Motor neuron (in vitro differentiated cells): ENCODE results near the gene MEAK7. TPM values are rescaled to one million over a fixed set of nuclear protein-coding genes. Genes with fewer than 3 reads are reported as not detected.
"Not testable (repeated sequence)": the region's sequence is repeated elsewhere in the genome, so short reads cannot be mapped to it uniquely, and the experiment has no call there.

Experiments used
- ATAC-seq, 8 experiments: fragments of 200-7000 bp; cut with Tn5 transposase; replicated peaks in 6 of 8; 2 replicates each; pipeline ENCODE4 v1.8.0; 2021; ENCODE audit warnings: mild to moderate bottlenecking in 8 of 8, moderate library complexity in 8 of 8
- H3K27ac ChIP-seq, 2 donors: fragments of 250-450 bp; sonication (Bioruptor Pico); 2 replicates each; pipeline ENCODE4 v1.9.0; 2021; ENCODE audit warnings: antibody characterized with exemption in 2 of 2, mild to moderate bottlenecking in 2 of 2, moderate library complexity in 1 of 2
- H3K4me1 ChIP-seq, 2 donors: fragments of 250-450 bp; sonication (Bioruptor Pico); replicated peaks in 1 of 2; 2 replicates each; pipeline ENCODE4 v1.6.1; 2021; ENCODE audit warnings: antibody characterized with exemption in 2 of 2, mild to moderate bottlenecking in 2 of 2, moderate library complexity in 1 of 2
- H3K4me3 ChIP-seq, 5 donors: fragments of 250-450 bp; sonication (Bioruptor Pico); 2 replicates each; pipeline ENCODE4 v1.9.0; 2021; ENCODE audit warnings: antibody characterized with exemption in 5 of 5, mild to moderate bottlenecking in 5 of 5, moderate library complexity in 4 of 5
- WGBS, 10 experiments: fragments of 450-650 bp; shearing (Covaris generic); methylation state at CpG; one replicate each; pipeline ENCODE4 v1.0.0; 2022; 5-methylcytosine and 5-hydroxymethylcytosine counted together
- in situ Hi-C, 9 experiments: fragments of 400-800 bp; cut with MboI; loops; one replicate each; pipeline ENCODE4 v1.15.0; 2021; ENCODE audit warnings: low sequenced_read_pairs in 9 of 9, low pct_unique_long_range_greater_than_20kb in 2 of 9; ENCODE audit not compliant: unreplicated experiment in 9 of 9
- total RNA-seq, 8 experiments: library from RNA; unstranded; fragments of 300-600 nt; gene quantifications; 2 replicates each; pipeline versions ENCODE4 v1.2.3 to v1.2.4, GENCODE V29; 2022

Gene MEAK7
- total RNA-seq, 8 experiments from 2014 or later = 6.5 to 18.9 (median 16.1) TPM

DNA sequence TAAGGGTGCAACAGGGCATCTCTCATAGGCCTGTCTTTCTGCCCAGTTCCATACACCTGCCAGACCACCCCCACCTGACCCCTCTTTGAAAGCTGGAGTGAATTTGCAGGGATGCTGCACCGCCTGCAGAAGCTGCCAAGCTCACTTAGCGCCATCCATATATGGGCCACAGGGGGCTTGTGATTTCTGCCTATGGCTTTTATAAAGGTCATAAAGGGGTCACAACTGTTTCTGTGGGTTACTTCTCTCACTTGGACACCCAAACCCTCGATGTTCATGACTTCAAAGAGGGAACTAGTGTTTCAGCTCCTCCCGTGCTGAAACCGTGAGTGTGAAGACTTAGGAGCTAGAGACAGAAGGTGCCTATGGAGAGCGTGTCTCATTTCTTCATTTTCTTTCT lies 23.9 kb upstream of the MEAK7 start:
- Histone ChIP-seq H3K27ac (no peak overlapping the region), H3K4me3 (no peak overlapping the region), H3K4me1 (peaks cover 35 to 37% of the 10 kb centered on the region in 2 donors)
- 75 to 100% (median 95%) methylated on average over 2 to 5 of the region's 6 CpGs; no CpG with 5 or more reads in 1 of the 10 experiments for WGBS, 10 experiments
- in situ Hi-C loops = no loop called here
- ATAC-seq = no peak

DNA sequence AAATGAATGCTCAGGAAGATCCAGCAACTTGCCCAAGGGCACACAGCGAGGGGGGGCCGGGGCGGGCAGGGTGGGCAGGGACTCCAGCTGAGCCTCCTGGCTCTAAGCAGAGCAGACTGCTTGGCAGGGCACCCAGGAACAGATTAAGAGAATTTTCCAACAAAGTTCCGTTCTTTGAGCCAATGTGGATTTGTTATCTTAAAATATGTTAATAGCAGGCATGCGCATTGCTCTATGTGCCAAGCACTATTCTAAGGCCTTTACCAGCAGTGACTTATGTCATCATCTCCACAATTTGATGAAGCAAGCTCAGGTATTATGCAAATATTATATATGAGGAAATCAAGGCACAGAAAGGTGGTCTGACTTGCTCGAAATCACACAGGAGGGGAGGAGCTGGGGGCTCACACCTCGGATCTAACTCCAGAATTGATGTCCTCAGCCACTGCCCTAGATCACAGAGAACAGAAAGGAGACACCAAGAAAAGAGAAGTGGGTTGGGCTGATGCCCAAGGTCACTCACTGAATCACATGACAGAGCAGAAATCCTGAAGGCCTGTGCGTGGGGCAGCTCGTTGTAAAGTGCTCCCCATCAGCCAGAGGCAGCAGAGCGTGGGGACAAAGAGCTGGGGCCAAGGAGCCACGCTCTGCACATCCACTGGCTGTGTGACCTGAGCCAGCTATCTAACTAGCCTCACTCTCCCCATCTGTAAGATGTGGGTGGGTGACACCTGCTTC lies 23.2 kb upstream of the MEAK7 start:
- Histone ChIP-seq H3K4me3 (no peak overlapping the region), H3K4me1 (peaks cover 32 to 34% of the 10 kb centered on the region in 2 donors), H3K27ac (peak overlapping the region; percentile 83 to 87)
- in situ Hi-C loops = no loop called here
- peak in 3 of 8 experiments; percentile 20 to 58 (median 53) for ATAC-seq
- 17 to 93% (median 60%) methylated on average over 1 to 4 of the region's 11 CpGs; no CpG with 5 or more reads in 1 of the 10 experiments for WGBS, 10 experiments

DNA sequence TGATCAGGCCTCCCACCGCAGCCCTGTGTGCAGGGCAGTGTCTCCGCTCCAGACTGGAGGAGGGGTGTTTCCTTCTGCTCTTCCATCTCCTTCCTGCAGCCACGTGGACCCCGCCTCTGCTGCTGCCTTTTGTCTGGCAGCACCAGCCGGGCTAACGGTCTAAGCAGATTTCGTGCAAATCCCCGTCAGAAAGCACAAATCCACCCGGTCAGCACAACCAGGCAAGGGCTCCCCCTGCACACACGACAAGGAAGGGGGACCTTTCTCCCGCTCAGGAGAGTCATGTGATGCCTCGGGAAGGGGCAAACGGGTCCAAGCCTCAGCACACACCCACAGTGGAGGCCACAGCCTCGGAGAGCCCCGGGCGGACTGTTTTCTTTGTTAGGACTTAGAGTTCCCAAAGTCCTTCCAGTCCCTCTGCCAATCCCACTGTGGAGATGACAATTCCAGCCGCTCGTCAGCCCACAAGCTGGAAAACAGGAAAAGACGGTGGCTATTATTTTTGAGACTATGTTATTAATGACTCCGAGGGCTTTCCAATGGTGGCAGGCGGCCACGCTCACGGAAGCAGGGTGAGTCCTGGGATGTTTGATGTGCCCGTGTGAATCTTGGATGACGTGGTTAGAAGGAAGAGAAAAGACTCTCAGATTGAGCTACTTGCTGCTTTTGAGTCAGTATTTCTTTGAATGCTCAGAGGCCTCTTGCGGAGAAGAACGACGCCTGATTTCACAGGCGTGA lies 22.5 kb upstream of the MEAK7 start:
- H3K4me3 ChIP-seq = no peak overlapping the region
- in situ Hi-C loops = no loop called here

DNA sequence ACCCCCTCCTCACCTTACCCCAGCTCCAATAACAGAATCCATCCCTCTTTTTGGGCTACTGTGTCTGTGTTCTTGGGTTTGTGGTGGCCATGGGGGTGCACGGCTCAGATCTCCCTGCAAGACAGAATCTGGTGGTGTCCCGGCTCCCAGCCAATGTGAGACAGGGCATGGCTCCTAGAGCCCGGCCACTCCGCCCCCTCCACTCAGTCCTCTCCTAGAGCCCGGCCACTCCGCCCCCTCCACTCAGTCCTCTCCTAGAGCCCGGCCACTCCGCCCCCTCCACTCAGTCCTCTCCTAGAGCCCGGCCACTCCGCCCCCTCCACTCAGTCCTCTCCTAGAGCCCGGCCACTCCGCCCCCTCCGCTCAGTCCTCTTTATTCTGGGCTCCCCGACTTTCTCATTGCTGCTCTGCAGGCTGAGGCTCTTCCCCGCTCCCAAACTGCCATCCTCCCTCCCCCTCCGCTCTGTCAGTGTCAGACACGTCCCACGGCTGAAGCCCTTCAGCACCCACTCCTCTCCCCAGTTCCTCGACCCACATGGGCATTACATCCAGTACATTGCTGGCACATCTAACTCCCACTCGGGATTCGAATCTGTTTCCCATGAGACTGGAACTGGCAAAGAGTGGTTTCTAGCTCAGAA lies 20.6 kb upstream of the MEAK7 start:
- no CpG with 5 or more reads among the region's 21 CpGs for WGBS, 10 experiments
- peaks cover 19 to 28% of the 10 kb centered on the region in 2 donors for H3K4me1 ChIP-seq
- H3K4me3 ChIP-seq, H3K27ac ChIP-seq: not testable (repeated sequence)
- in situ Hi-C loops = loop anchor here in 8 of 9 experiments (25.0 kb wide), 4 partner anchors 87 to 437 kb away; partner anchors contain the start of gene COTL1 (in 6 of the 8)
- peak in 4 of 8 experiments; percentile 20 to 62 (median 47) for ATAC-seq

More for the DNA sequence above, 22.5 kb upstream of the MEAK7 start:
- H3K4me1 ChIP-seq = peaks cover 24 to 26% of the 10 kb centered on the region in 2 donors
- whole genome bisulfite sequencing, 10 experiments = 8 to 53% (median 35%) methylated on average over 1 to 25 of the region's 29 CpGs; no CpG with 5 or more reads in 4 of the 10 experiments
- ATAC-seq = peak; percentile 23 to 92 (median 86)
- H3K27ac ChIP-seq = peak overlapping the region; percentile 83 to 87

DNA sequence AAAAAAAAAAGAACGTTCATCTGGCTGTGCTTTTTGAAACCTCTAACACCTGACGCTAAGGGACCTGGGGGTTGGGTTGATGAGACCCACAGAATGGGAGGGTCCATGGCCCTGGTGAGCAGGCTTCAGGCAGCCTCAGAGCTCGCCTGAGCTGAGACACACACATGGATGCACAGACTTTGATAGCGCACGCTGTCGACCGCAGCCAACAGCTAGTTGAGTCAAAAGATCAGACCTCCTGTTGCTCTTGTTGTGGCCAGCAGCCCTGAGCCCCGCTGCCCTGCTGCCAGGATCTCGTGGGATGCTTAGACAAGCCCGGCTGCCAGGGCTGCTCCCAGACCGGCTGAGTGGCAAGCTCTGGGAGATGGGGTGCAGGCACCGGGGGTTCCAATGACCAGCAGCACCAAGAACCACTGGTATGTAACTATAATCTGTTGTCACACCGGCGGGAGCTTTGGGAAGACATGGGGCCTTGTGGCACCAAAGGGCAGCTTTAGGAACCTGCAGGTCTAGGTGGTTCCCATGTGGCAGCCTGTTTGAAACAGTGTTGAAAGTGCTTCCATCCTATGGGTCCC lies 20.0 kb upstream of the MEAK7 start:
- Histone ChIP-seq H3K27ac (no peak overlapping the region), H3K4me1 (peaks cover 19 to 30% of the 10 kb centered on the region in 2 donors), H3K4me3 (no peak overlapping the region)
- ATAC-seq = no peak
- in situ Hi-C loops = loop anchor here in 8 of 9 experiments (25.0 kb wide), 4 partner anchors 88 to 438 kb away; partner anchors contain the start of gene COTL1 (in 6 of the 8)
- 80 to 100% (median 97%) methylated on average over 1 to 5 of the region's 14 CpGs; no CpG with 5 or more reads in 5 of the 10 experiments for WGBS, 10 experiments

DNA sequence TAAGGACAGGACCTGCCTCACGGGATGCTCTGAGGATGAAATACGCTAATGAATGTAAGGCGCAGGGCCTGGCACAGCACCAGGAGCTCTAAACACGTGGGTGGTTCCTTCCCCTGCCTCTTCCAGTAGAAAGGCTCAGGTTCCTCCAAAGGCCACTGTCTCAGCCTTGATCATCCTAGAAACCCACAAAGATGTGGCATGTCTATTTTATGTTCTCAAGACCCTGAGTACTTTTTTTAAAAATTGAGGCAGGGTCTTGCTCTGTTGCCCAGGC lies 17.0 kb upstream of the MEAK7 start:
- no peak overlapping the region for H3K4me3 ChIP-seq
- 0 to 100% (median 73%) methylated on average over 1 to 3 of the region's 4 CpGs; no CpG with 5 or more reads in 6 of the 10 experiments for WGBS, 10 experiments
- in situ Hi-C loops = loop anchor here in 8 of 9 experiments (25.0 kb wide), 4 partner anchors 91 to 441 kb away; partner anchors contain the start of gene COTL1 (in 6 of the 8)
- peaks cover 8 to 14% of the 10 kb centered on the region in 2 donors for H3K4me1 ChIP-seq
- H3K27ac ChIP-seq = no peak overlapping the region
- no peak for ATAC-seq

DNA sequence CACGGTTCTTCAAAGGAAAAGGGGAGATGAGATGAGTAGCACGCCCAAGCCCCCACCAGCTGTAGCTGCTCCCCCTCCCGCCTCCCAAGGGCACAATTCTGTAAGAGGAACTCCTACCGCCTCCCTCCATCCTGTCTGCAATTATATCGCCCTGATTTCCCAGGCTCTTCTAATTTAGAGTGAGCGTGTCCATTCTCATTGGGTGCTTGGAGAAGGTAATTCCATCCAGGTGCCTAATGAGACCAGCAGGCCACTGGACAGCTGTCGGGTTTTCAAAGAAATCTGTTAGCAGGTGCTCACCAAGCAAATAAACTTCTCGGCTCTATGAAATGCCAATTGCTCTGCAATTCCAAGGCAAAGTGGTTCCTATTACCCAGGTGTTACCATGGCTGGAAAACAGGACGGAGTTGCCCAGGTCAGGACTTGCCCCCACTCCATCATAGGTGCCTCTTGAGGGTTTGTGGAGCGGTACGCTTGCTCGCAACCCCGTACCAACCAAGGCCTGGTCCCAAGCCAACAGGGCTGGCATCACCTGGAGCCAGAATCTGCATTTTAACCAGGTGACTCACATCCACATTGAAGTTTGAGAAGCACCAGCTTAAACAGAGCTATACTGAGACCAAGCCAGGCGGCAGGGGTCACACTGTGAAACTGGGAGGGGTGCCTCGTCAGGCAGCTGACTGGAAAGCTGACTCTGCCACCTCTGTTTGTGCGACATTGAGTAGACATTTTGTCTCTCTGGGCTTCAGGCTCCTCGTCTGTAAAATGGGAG lies 16.5 kb upstream of the MEAK7 start:
- Histone ChIP-seq H3K4me1 (peaks cover 3 to 11% of the 10 kb centered on the region in 2 donors), H3K4me3 (no peak overlapping the region), H3K27ac (no peak overlapping the region)
- ATAC-seq = peak in 1 of 8 experiments; percentile 30
- 0 to 100% (median 79%) methylated on average over 1 to 16 of the region's 17 CpGs; no CpG with 5 or more reads in 2 of the 10 experiments for WGBS, 10 experiments
- in situ Hi-C loops = loop anchor here in 8 of 9 experiments (25.0 kb wide), 4 partner anchors 91 to 441 kb away; partner anchors contain the start of gene COTL1 (in 6 of the 8)

DNA sequence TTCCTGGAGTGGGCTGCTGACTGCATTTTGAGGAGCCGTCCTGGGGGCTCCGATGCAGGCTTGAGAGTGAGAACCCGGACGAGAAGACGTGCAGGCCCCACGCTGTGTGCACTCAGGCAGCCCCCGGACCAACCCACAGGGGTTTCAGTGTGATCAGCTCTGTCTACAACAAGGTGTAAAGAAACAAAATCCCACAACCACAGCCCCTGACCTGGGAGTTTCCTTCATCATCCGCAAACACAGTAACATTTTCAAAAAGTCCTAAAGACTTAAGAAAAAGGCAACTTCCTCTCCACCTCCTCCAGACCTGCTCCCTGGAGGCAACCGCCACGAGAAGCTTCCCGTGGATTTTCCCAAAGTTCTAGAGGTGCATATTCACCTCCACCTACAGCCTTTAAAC lies 15.4 kb upstream of the MEAK7 start:
- Histone ChIP-seq H3K4me3 (no peak overlapping the region), H3K4me1 (peaks cover 5 to 14% of the 10 kb centered on the region in 2 donors), H3K27ac (no peak overlapping the region)
- WGBS, 10 experiments = 47 to 77% (median 67%) methylated on average over 3 to 5 of the region's 11 CpGs; no CpG with 5 or more reads in 5 of the 10 experiments
- in situ Hi-C loops = loop anchor here in 8 of 9 experiments (10.0 to 25.0 kb wide), 7 partner anchors 92 to 442 kb away; partner anchors contain the start of gene COTL1 (in 7 of the 8)
- no peak for ATAC-seq

DNA sequence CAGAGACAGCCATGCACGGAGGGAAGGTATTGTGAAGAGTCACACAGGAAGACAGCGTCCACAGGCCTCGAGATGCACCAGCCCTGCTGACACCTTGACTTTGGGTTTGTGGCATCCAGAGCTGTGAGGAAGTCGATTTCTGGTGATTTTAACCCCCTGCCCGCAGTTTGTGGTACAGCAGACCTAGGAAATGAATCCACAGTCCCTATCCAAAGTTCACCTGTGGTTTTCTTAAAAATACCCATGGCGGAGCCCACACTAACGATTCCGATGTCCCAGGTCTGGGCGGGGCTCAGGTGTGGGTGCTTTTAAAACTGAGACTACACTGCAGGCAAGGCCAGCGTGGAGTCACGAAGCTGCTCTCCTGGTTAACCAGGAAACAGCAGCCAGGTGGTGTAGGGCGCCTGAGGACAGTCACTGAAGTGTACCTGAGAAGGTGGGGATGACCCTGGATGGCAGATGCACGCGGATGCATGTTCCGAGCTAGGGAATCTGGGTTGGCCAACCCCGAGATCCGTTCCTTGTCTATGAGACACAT lies 14.4 kb upstream of the MEAK7 start:
- H3K27ac ChIP-seq = no peak overlapping the region
- ATAC-seq = no peak
- in situ Hi-C loops = loop anchor here in 8 of 9 experiments (10.0 to 25.0 kb wide), 7 partner anchors 93 to 443 kb away; partner anchors contain the start of gene COTL1 (in 7 of the 8)
- WGBS, 10 experiments = 81 to 100% (median 94%) methylated on average over 1 to 4 of the region's 17 CpGs; no CpG with 5 or more reads in 5 of the 10 experiments
- peaks cover 10 to 18% of the 10 kb centered on the region in 2 donors for H3K4me1 ChIP-seq
- H3K4me3 ChIP-seq = no peak overlapping the region

DNA sequence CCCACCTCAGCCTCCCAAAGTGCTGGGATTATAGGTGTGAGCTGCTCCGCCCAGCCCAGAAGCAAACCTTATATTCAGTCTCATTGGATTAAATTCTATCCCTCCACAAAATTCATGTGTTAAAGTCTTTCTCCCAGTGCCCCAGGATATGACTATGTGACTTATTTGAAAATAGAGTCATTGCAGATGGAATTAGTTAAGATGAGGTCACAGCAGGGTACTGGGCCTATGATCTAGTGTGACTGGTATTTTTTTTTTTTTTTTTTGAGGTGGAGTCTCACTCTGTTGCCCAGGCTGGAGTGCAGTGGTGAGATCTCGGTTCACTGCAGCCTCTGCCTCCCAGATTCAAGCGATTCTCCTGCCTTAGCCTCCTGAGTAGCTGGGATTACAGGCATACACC lies 13.8 kb upstream of the MEAK7 start:
- WGBS, 10 experiments = 38 to 100% (median 95%) methylated on average over 1 to 3 of the region's 3 CpGs; no CpG with 5 or more reads in 3 of the 10 experiments
- H3K4me3 ChIP-seq, H3K27ac ChIP-seq: not testable (repeated sequence)
- in situ Hi-C loops = loop anchor here in 8 of 9 experiments (10.0 to 25.0 kb wide), 7 partner anchors 94 to 444 kb away; partner anchors contain the start of gene COTL1 (in 7 of the 8)
- ATAC-seq = peak in 4 of 8 experiments; percentile 24 to 90 (median 78)
- H3K4me1 ChIP-seq = peaks cover 10 to 20% of the 10 kb centered on the region in 2 donors

DNA sequence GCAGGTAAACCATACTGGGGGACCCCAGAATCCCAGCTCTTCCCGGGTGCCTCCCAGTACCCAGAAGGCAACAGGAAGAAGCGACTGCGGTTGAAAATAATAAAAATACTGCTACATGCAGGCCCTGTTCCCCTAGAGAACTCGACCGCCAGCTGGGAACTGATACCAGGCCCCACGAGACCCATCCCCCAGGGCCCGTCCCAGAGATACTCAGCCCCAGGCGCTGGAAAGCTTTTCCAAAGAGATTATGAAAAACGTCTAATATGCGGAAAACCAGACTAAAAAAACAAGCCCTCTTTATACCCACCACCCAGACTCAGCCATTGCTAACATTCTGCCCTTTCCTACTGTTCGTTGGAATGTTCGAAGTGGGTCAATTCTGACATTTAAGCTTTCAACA lies 12.9 kb upstream of the MEAK7 start:
- no peak for ATAC-seq
- peaks cover 10 to 23% of the 10 kb centered on the region in 2 donors for H3K4me1 ChIP-seq
- WGBS, 10 experiments = 51 to 100% (median 84%) methylated on average over 2 to 6 of the region's 12 CpGs; no CpG with 5 or more reads in 2 of the 10 experiments
- in situ Hi-C loops = loop anchor here in 8 of 9 experiments (10.0 to 25.0 kb wide), 7 partner anchors 95 to 445 kb away; partner anchors contain the start of gene COTL1 (in 7 of the 8)
- H3K27ac ChIP-seq = no peak overlapping the region
- no peak overlapping the region for H3K4me3 ChIP-seq
